Loucy (cell line): ENCODE measurements around the gene PILRB.

Experiments
- H2AFZ ChIP-seq: fragments of 200-600 bp; sonication (generic); 2 replicates; pipeline ENCODE4 v1.6.0; 2016; ENCODE audit warnings: antibody characterized with exemption, mild to moderate bottlenecking, low read length, moderate library complexity
- H3F3A ChIP-seq: fragments of 200-600 bp; 2 replicates; pipeline ENCODE4 v1.6.0; 2016; ENCODE audit warnings: antibody characterized with exemption, low read depth, mild to moderate bottlenecking
- H3K27me3 ChIP-seq: fragments of 200-600 bp; sonication (generic); 2 replicates; pipeline ENCODE4 v1.6.1; 2014; ENCODE audit warnings: low read length, mild to moderate bottlenecking; ENCODE audit not compliant: insufficient read depth, poor library complexity, severe bottlenecking
- H3K36me3 ChIP-seq: fragments of 200-600 bp; sonication (generic); 2 replicates; pipeline ENCODE4 v1.6.1; 2016; ENCODE audit warnings: low read length; ENCODE audit not compliant: insufficient read depth
- H3K4me1 ChIP-seq: fragments of 200-600 bp; sonication (generic); 2 replicates; pipeline ENCODE4 v1.5.1; 2014; ENCODE audit warnings: low read length, mild to moderate bottlenecking; ENCODE audit not compliant: insufficient read depth, poor library complexity, severe bottlenecking
- H3K4me2 ChIP-seq: fragments of 200-600 bp; sonication (generic); 2 replicates; pipeline ENCODE4 v1.6.0; 2014; ENCODE audit warnings: antibody characterized with exemption, low read length, low read depth, mild to moderate bottlenecking; ENCODE audit not compliant: poor library complexity, severe bottlenecking
- H3K4me3 ChIP-seq: fragments of 200-600 bp; sonication (generic); 2 replicates; pipeline ENCODE4 v1.5.1; 2014; ENCODE audit warnings: low read length, mild to moderate bottlenecking, mixed read lengths; ENCODE audit not compliant: poor library complexity, severe bottlenecking
- H3K79me2 ChIP-seq: fragments of 200-600 bp; sonication (generic); 2 replicates; pipeline ENCODE4 v1.6.1; 2014; ENCODE audit warnings: low read length; ENCODE audit not compliant: insufficient read depth
- H3K9ac ChIP-seq: fragments of 200-600 bp; sonication (generic); 2 replicates; pipeline ENCODE4 v1.6.0; 2014; ENCODE audit warnings: mild to moderate bottlenecking, low read depth, low read length, moderate library complexity; ENCODE audit not compliant: poor library complexity, severe bottlenecking
- H3K9me2 ChIP-seq: fragments of 200-600 bp; sonication (generic); replicated peaks from 2 replicates; pipeline ENCODE4 v1.6.1; 2016; ENCODE audit warnings: low read depth, low read length, mixed read lengths
- H3K9me3 ChIP-seq: fragments of 200-600 bp; sonication (generic); 2 replicates; pipeline ENCODE4 v1.6.1; 2014; ENCODE audit warnings: mild to moderate bottlenecking, antibody characterized with exemption, low read length, low read depth; ENCODE audit not compliant: insufficient read depth
- H4K20me1 ChIP-seq: fragments of 200-600 bp; sonication (generic); 2 replicates; pipeline ENCODE4 v1.6.0; 2014; ENCODE audit warnings: antibody characterized with exemption, low read length, mild to moderate bottlenecking; ENCODE audit not compliant: insufficient read depth, poor library complexity, severe bottlenecking
- EZH2phosphoT487 ChIP-seq: fragments of 200-600 bp; IDR thresholded peaks from 2 replicates; pipeline ENCODE4 v1.6.1; 2018; ENCODE audit warnings: antibody characterized with exemption, mild to moderate bottlenecking, moderate library complexity, borderline replicate concordance
- TF ChIP-seq, protein P1 (sequence below): fragments of 200-600 bp; sonication (generic); conservative IDR thresholded peaks from 2 replicates; pipeline ENCODE4 v1.5.1; 2014; ENCODE audit warnings: mild to moderate bottlenecking, antibody characterized with exemption, low read length

The PILRB gene

DNA sequence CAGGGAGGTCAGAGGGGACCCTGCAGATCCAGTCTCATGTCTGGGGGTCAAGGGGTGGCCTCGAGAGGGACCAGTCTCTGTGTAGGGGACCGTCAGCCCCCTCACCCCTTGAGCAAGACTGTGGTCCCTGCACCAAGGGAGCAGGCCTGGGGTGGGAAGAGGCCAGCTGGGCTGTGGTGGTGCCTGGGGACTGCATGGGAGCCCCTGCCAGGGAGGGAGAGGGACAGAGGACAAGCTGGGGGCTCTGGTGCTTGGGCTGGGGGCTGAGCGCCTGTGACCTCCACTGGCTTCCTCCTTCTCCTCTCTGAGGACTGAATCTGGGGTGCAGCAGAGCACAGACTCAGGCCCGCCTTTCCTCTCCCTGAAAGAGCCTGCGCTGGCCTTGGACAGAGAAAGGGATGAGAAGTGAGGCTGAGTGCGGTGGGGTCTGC lies 771 bp upstream of the PILRB start:
- Histone ChIP-seq H3F3A (no peaks in the 10 kb centered on the region), H4K20me1 (no peaks in the 10 kb centered on the region), H2AFZ (no peak overlapping the region), H3K9me3 (no peaks in the 10 kb centered on the region), H3K4me1 (no peaks in the 10 kb centered on the region), H3K79me2 (no peaks in the 10 kb centered on the region), H3K27me3 (no peaks in the 10 kb centered on the region), H3K9me2 (no peaks in the 10 kb centered on the region), H3K9ac (no peak overlapping the region), H3K36me3 (peaks cover 86% of the 10 kb centered on the region; the same call in 1 of the 2 replicates), H3K4me2 (no peak overlapping the region), H3K4me3 (no peak overlapping the region)
- TF ChIP-seq, protein P1, sequence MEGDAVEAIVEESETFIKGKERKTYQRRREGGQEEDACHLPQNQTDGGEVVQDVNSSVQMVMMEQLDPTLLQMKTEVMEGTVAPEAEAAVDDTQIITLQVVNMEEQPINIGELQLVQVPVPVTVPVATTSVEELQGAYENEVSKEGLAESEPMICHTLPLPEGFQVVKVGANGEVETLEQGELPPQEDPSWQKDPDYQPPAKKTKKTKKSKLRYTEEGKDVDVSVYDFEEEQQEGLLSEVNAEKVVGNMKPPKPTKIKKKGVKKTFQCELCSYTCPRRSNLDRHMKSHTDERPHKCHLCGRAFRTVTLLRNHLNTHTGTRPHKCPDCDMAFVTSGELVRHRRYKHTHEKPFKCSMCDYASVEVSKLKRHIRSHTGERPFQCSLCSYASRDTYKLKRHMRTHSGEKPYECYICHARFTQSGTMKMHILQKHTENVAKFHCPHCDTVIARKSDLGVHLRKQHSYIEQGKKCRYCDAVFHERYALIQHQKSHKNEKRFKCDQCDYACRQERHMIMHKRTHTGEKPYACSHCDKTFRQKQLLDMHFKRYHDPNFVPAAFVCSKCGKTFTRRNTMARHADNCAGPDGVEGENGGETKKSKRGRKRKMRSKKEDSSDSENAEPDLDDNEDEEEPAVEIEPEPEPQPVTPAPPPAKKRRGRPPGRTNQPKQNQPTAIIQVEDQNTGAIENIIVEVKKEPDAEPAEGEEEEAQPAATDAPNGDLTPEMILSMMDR = no peak
- TF ChIP-seq EZH2phosphoT487 = no peak

DNA sequence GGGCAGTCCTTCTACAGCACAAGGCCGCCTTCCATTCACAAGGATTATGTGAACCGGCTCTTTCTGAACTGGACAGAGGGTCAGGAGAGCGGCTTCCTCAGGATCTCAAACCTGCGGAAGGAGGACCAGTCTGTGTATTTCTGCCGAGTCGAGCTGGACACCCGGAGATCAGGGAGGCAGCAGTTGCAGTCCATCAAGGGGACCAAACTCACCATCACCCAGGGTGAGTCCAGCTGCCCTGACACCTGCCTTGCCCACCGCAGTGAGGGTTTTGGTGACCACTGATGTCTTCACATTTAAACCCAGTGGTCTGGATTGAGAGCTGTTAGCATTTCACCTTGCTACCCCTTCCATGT lies 918 bp downstream of the PILRB start:
- Histone ChIP-seq H2AFZ (no peak overlapping the region), H3K36me3 (peaks cover 92% of the 10 kb centered on the region), H3K9me2 (no peaks in the 10 kb centered on the region), H3K4me3 (no peak overlapping the region), H3F3A (no peaks in the 10 kb centered on the region), H3K4me1 (no peaks in the 10 kb centered on the region), H3K27me3 (no peaks in the 10 kb centered on the region), H3K4me2 (no peak overlapping the region), H3K79me2 (no peaks in the 10 kb centered on the region), H3K9ac (no peak overlapping the region), H4K20me1 (peaks cover 3% of the 10 kb centered on the region), H3K9me3 (no peaks in the 10 kb centered on the region)
- no peak for TF ChIP-seq EZH2phosphoT487
- TF ChIP-seq, protein P1 = no peak

DNA sequence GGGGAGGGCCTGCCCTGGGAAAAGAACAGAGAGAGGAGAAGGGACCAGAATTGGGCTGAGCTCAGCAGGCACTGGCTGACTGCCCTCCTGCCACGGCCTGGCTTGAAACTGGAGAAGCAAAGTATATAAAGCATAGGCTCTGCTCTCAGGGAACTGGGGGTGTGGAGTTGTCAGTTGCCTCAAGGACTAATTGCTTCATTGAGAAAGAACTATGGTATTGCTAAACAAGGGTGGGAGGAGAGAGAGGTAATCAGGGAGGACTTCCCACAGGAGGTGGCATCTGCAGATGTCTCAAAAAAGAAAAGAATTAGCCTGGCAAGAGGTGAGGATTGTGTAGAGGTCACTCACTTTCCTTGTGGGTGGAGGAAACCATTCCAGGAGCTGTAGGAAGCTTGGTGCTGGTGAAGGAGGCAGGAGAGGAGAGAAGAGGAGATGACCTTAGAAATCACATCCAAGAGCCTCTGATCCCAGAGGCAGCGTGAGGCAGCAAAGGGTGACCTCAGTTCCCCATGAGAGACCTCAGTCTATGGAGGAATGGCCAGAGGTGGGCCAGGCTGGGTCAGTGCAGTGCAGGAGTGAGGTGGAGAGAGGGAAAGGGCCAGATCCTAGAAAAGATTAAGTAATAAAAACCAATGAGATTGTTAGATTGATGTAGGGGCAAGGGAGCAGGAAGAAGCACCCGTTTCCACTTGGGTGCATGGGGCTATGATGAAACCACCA lies 2.4 kb downstream of the PILRB start:
- Histone ChIP-seq H3F3A (no peaks in the 10 kb centered on the region), H3K4me2 (no peak overlapping the region), H4K20me1 (peaks cover 3% of the 10 kb centered on the region), H3K9ac (no peak overlapping the region), H3K9me3 (no peaks in the 10 kb centered on the region), H3K36me3 (peaks cover 77% of the 10 kb centered on the region), H3K9me2 (no peaks in the 10 kb centered on the region), H3K4me1 (no peaks in the 10 kb centered on the region), H3K4me3 (no peak overlapping the region), H3K27me3 (no peaks in the 10 kb centered on the region), H2AFZ (no peak overlapping the region), H3K79me2 (no peaks in the 10 kb centered on the region)
- TF ChIP-seq, protein P1 = no peak
- TF ChIP-seq EZH2phosphoT487 = no peak
